Adrenal gland (tissue), 5 donors: ENCODE results near the gene PRSS3.

Experiments used
- CTCF ChIP-seq, 6 experiments: fragments of 450-650 bp in 4 of 6; fragments of 200-600 bp in 2 of 6; sonication (generic) in 1 of 6; IDR thresholded peaks; 1 replicate in 5 of 6; 2 replicates in 1 of 6; pipeline versions ENCODE4 v1.5.1 to v1.8.0; 2016 to 2021; ENCODE audit warnings: antibody characterized with exemption in 6 of 6, mild to moderate bottlenecking in 2 of 6, moderate library complexity in 1 of 6
- POLR2A ChIP-seq, 2 donors: fragments of 450-650 bp; IDR thresholded peaks; one replicate each; pipeline ENCODE4 v1.6.1; 2017; ENCODE audit warnings: antibody characterized with exemption in 2 of 2, mild to moderate bottlenecking in 2 of 2, moderate library complexity in 1 of 2
- donor health status: DM: no; HTN: no; CAD: no.

GRCh38 chr9:33751536-33752129 is 43.7 kb upstream of the PRSS3 start:
- TF ChIP-seq POLR2A (IDR thresholded peaks at IDR 0.05) (no peak), CTCF (IDR thresholded peaks at IDR 0.05) (no peak)
